NCI-H748 (cell line): ENCODE results near the gene NOL4.
"Not testable (repeated sequence)": the region's sequence is repeated elsewhere in the genome, so short reads cannot be mapped to it uniquely, and the experiment has no call there.

Experiments
- DNase-seq: peaks from one replicate; lab custom pipeline; 2025; ENCODE audit not compliant: unreplicated experiment; lab: John Stamatoyannopoulos, UW

NOL4 gene

GRCh38 chr18:34224423-34225217 lies at the start of gene NOL4:
TSS of gene NOL4 (minus strand) at chr18:34224913. CDS start at chr18:34223253, 1,660 bp downstream.
- peak; percentile 100 for DNase-seq

- not testable (repeated sequence) for DNase-seq
Measured at GRCh38 chr18:34266029-34266428, 41.3 kb upstream of the NOL4 start.

GRCh38 chr18:34261865-34262780 lies 37.4 kb upstream of the NOL4 start:
- no peak for DNase-seq

- DNase-seq = no peak
Measured at GRCh38 chr18:34258176-34258575, 33.5 kb upstream of the NOL4 start.

GRCh38 chr18:34251919-34252318 lies 27.2 kb upstream of the NOL4 start:
- no peak for DNase-seq

- DNase-seq = no peak
Measured at GRCh38 chr18:34248727-34249126, 24.0 kb upstream of the NOL4 start.

- no peak for DNase-seq
Measured at GRCh38 chr18:34242739-34243138, 18.0 kb upstream of the NOL4 start.

- not testable (repeated sequence) for DNase-seq
Measured at GRCh38 chr18:34233781-34234388, 9.2 kb upstream of the NOL4 start.

- no peak for DNase-seq
Measured at GRCh38 chr18:34225218-34225553, 473 bp upstream of the NOL4 start.

- peak; percentile 55 for DNase-seq
Measured at GRCh38 chr18:34223893-34224422, 755 bp downstream of the NOL4 start.

GRCh38 chr18:34223164-34223892 lies 1.4 kb downstream of the NOL4 start:
- DNase-seq = peak; percentile 90

GRCh38 chr18:34222307-34223163 lies 2.2 kb downstream of the NOL4 start:
- DNase-seq = peak; percentile 91

- peak; percentile 87 for DNase-seq
Measured at GRCh38 chr18:34221971-34222306, 2.8 kb downstream of the NOL4 start.

GRCh38 chr18:34220081-34220815 lies 4.5 kb downstream of the NOL4 start:
- DNase-seq = peak; percentile 75

GRCh38 chr18:34219651-34220050 lies 5.1 kb downstream of the NOL4 start:
- peak; percentile 94 for DNase-seq

GRCh38 chr18:34212511-34212910 lies 12.2 kb downstream of the NOL4 start:
- no peak for DNase-seq

GRCh38 chr18:34207344-34207851 lies 17.3 kb downstream of the NOL4 start:
- no peak for DNase-seq

GRCh38 chr18:34203866-34204265 lies 20.8 kb downstream of the NOL4 start:
- DNase-seq = no peak

- peak; percentile 63 for DNase-seq
Measured at GRCh38 chr18:34196256-34196655, 28.5 kb downstream of the NOL4 start.
